OCI-LY7 (cell line): ENCODE results near the gene OTOF. TPM values are rescaled to one million over a fixed set of nuclear protein-coding genes. Genes with fewer than 3 reads are reported as not detected.

Experiments
- BruUV-seq: library from RNA; stranded (reverse); fragments of 400-500 nt; replicated peaks from 2 replicates; lab custom pipeline; 2021; lab: Mats Ljungman, UMichigan
- CTCF ChIA-PET: fragments of 300-600 bp; sonication (Branson Sonifier 250); formaldehyde crosslinking; loops from one replicate; lab custom pipeline; 2022; ENCODE audit warnings: antibody characterized with exemption; ENCODE audit not compliant: unreplicated experiment; lab: Charles Lee
- POLR2A ChIA-PET: fragments of 300-600 bp; sonication (Branson Sonifier 250); formaldehyde crosslinking; loops from one replicate; lab custom pipeline; 2022; ENCODE audit warnings: antibody characterized with exemption; lab: Charles Lee
- DNase-seq: peaks from one replicate; pipeline ENCODE4 v3.0.0-alpha.2; 2015; ENCODE audit warnings: low spot score
- H2AFZ ChIP-seq: fragments of 200-600 bp; sonication (generic), shearing (Covaris generic); 2 replicates; pipeline ENCODE4 v1.6.1; 2014; ENCODE audit warnings: mild to moderate bottlenecking, antibody characterized with exemption, low read length, moderate library complexity
- H3K27ac ChIP-seq: fragments of 200-600 bp; sonication (generic); 2 replicates; pipeline ENCODE4 v1.5.1; 2014; ENCODE audit warnings: mixed run types, low read depth, mild to moderate bottlenecking, moderate library complexity, low read length, inconsistent platforms; ENCODE audit not compliant: poor library complexity, severe bottlenecking
- H3K36me3 ChIP-seq: fragments of 200-600 bp; sonication (generic); 2 replicates; pipeline ENCODE4 v1.6.1; 2014; ENCODE audit warnings: mild to moderate bottlenecking, antibody characterized with exemption, low read length, moderate library complexity, mixed read lengths; ENCODE audit not compliant: insufficient read depth
- H3K4me1 ChIP-seq: fragments of 200-600 bp; sonication (generic); 2 replicates; pipeline ENCODE4 v1.5.1; 2014; ENCODE audit warnings: mild to moderate bottlenecking, low read length; ENCODE audit not compliant: insufficient read depth, poor library complexity, severe bottlenecking
- H3K4me2 ChIP-seq: fragments of 200-600 bp; sonication (generic); 2 replicates; pipeline ENCODE4 v1.6.1; 2014; ENCODE audit warnings: mild to moderate bottlenecking, low read length
- H3K4me3 ChIP-seq: fragments of 200-600 bp; sonication (generic); 2 replicates; pipeline ENCODE4 v1.5.1; 2014; ENCODE audit warnings: mild to moderate bottlenecking, low read depth, low read length; ENCODE audit not compliant: poor library complexity, severe bottlenecking
- H3K79me2 ChIP-seq: fragments of 200-600 bp; sonication (generic); 2 replicates; pipeline ENCODE4 v1.6.1; 2016; ENCODE audit warnings: low read depth, mild to moderate bottlenecking, low read length, moderate library complexity, mixed read lengths; ENCODE audit not compliant: insufficient read depth
- H3K9me2 ChIP-seq: fragments of 200-600 bp; sonication (generic); 2 replicates; pipeline ENCODE4 v1.6.1; 2016; ENCODE audit warnings: mild to moderate bottlenecking, low read length, mixed read lengths; ENCODE audit not compliant: insufficient read depth
- H3K9me3 ChIP-seq: fragments of 200-600 bp; sonication (generic); 2 replicates; pipeline ENCODE4 v1.6.1; 2014; ENCODE audit warnings: mild to moderate bottlenecking, mixed run types, low read length, mixed read lengths
- H4K20me1 ChIP-seq: fragments of 200-600 bp; sonication (generic); 2 replicates; pipeline ENCODE4 v1.6.1; 2014; ENCODE audit warnings: mild to moderate bottlenecking, antibody characterized with exemption, low read length, moderate library complexity, mixed read lengths; ENCODE audit not compliant: insufficient read depth
- EZH2phosphoT487 ChIP-seq: fragments of 200-600 bp; sonication (generic); IDR thresholded peaks from 2 replicates; pipeline ENCODE4 v1.6.1; 2018; ENCODE audit warnings: low read depth, borderline replicate concordance, mild to moderate bottlenecking, mixed run types, antibody characterized with exemption, low read length, moderate library complexity, mixed read lengths
- intact Hi-C: fragments of 100-400 bp; cut with micrococcal nuclease; formaldehyde crosslinking; loops from one replicate; pipeline ENCODE4 v1.10.0; 2022; ENCODE audit not compliant: unreplicated experiment
- total RNA-seq, 2 experiments: library from RNA; depleted of rRNA in 1 of 2; stranded (reverse); fragments of >200 nt in 1 of 2; shearing (Covaris generic) in 1 of 2; gene quantifications; 2 replicates each; pipeline ENCODE4 v1.2.3, GENCODE V29; 2014 to 2022
- TF ChIP-seq, protein P1 (sequence below): fragments of 200-600 bp; sonication (generic); conservative IDR thresholded peaks from 2 replicates; pipeline ENCODE4 v1.5.1; 2014; ENCODE audit warnings: mild to moderate bottlenecking, antibody characterized with exemption, low read length, moderate library complexity, mixed read lengths

The OTOF gene
- total RNA-seq, 2 experiments from 2014 or later = not detected

- TF ChIP-seq, protein P1, sequence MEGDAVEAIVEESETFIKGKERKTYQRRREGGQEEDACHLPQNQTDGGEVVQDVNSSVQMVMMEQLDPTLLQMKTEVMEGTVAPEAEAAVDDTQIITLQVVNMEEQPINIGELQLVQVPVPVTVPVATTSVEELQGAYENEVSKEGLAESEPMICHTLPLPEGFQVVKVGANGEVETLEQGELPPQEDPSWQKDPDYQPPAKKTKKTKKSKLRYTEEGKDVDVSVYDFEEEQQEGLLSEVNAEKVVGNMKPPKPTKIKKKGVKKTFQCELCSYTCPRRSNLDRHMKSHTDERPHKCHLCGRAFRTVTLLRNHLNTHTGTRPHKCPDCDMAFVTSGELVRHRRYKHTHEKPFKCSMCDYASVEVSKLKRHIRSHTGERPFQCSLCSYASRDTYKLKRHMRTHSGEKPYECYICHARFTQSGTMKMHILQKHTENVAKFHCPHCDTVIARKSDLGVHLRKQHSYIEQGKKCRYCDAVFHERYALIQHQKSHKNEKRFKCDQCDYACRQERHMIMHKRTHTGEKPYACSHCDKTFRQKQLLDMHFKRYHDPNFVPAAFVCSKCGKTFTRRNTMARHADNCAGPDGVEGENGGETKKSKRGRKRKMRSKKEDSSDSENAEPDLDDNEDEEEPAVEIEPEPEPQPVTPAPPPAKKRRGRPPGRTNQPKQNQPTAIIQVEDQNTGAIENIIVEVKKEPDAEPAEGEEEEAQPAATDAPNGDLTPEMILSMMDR = no peak
- TF ChIP-seq EZH2phosphoT487 = no peak
- Histone ChIP-seq H3K9me3 (no peaks in the 10 kb centered on the region), H3K27ac (no peak overlapping the region), H3K4me3 (no peak overlapping the region), H2AFZ (no peak overlapping the region), H3K4me2 (no peak overlapping the region), H3K4me1 (no peaks in the 10 kb centered on the region), H3K9me2 (no peaks in the 10 kb centered on the region), H3K79me2 (no peaks in the 10 kb centered on the region), H3K36me3 (no peaks in the 10 kb centered on the region), H4K20me1 (no peaks in the 10 kb centered on the region)
- ChIA-PET CTCF (no interaction called here), POLR2A (no interaction called here)
- no peak for DNase-seq
- intact Hi-C loops = no loop called here
- BruUV-seq = no TSS peak
These were observed 45.8 kb upstream of the OTOF start for GRCh38 chr2:26523750-26524149.

DNA sequence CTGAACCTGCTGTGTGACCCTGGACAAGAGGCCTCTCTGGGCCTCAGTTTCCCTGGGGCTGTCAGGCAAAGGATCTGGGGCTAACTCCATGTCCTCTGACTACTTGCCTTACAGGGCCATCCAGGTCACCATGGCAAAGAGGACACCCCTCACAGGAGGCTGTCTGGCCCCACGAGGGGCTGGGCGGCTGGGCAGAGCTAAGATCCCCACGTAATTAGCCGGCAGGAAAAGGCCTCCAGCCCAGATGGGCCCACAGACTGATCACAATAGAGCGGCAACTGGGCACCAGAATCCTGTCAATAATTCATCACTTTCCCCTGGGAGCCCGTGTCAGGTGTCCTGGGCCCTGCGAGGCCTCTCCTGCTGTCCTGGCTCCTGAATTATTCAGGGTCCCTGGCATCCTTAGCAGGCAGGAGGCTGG, 44.8 kb upstream of the OTOF start:
- no peaks in the 10 kb centered on the region for H3K79me2 ChIP-seq
- H2AFZ ChIP-seq = no peak overlapping the region
- TF ChIP-seq, protein P1 = no peak
- TF ChIP-seq EZH2phosphoT487 = no peak
- no peak overlapping the region for H3K27ac ChIP-seq
- BruUV-seq = no TSS peak
- H3K4me3 ChIP-seq = no peak overlapping the region
- DNase-seq = no peak
- ChIA-PET CTCF (no interaction called here), POLR2A (no interaction called here)
- no peak overlapping the region for H3K4me2 ChIP-seq
- H3K9me3 ChIP-seq = no peaks in the 10 kb centered on the region
- H3K4me1 ChIP-seq = no peaks in the 10 kb centered on the region
- no peaks in the 10 kb centered on the region for H3K9me2 ChIP-seq
- no peaks in the 10 kb centered on the region for H4K20me1 ChIP-seq
- intact Hi-C loops = no loop called here
- no peaks in the 10 kb centered on the region for H3K36me3 ChIP-seq

DNA sequence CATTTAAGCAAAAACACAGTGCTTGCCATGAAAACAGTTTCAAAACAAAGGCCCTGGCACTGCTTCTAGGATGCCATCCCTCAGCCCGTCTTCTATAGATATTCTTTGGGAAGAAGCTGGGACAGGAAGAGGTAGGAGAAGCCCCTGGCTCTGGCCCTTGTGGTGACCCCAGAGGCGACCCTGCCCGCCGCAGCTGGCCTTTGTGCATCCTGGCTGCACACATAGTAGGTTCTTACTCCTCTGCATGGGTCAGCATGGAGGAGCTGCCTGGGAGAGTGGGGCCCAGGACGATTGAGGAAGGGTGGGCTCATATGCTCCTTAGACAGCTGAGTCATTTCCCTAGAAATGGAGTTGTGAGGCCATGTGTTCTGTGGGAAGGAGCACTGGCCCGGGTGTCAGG, 44.4 kb upstream of the OTOF start:
- ChIA-PET CTCF (no interaction called here), POLR2A (no interaction called here)
- no peaks in the 10 kb centered on the region for H3K9me3 ChIP-seq
- no peak for TF ChIP-seq EZH2phosphoT487
- TF ChIP-seq, protein P1 = no peak
- DNase-seq = no peak
- no peaks in the 10 kb centered on the region for H3K79me2 ChIP-seq
- no peaks in the 10 kb centered on the region for H3K36me3 ChIP-seq
- no peaks in the 10 kb centered on the region for H4K20me1 ChIP-seq
- H3K9me2 ChIP-seq = no peaks in the 10 kb centered on the region
- H3K4me1 ChIP-seq = no peaks in the 10 kb centered on the region
- no peak overlapping the region for H3K27ac ChIP-seq
- intact Hi-C loops = no loop called here
- no peak overlapping the region for H3K4me2 ChIP-seq
- no TSS peak for BruUV-seq
- no peak overlapping the region for H2AFZ ChIP-seq
- no peak overlapping the region for H3K4me3 ChIP-seq
